ENCODE measurements around the gene PTBP1.
"Not testable (repeated sequence)": the region's sequence is repeated elsewhere in the genome, so short reads cannot be mapped to it uniquely, and the experiment has no call there.

PTBP1 gene

DNA sequence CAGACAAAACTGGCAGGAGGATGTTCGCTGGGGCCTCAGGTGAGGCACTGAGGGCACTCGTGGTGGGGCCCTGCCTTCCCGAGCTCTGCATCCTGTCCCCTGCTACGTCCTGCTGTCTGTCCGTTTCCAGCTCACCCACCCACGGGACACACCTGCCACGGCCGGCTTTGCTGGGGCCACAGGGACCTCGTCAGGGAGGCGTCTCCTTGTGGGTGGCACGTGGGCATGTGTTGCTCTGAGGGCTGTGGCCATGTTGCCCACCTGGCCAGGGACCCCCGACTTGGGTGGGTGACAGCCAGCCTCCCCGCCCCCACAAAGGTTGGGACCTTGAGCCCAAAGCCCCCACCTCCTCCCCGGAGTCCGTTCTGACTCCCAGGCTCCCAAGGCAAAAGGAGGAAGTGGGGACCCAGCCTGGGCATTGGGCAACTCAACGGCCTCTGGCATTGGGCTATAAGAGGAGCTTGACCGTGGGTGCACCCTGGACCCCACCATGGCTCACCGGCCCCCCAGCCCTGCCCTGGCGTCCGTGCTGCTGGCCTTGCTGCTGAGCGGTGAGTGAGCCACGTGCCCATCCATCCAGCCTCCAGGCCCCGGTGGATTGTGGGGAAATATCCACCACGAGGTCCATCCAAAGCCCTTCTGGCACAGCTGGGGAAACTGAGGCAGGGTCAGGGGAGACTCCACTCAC lies 43.4 kb downstream of the PTBP1 start, which contains the start of gene PRTN3:
TSS of gene PRTN3 (plus strand) at position 481 of the 688 bp plus-strand sequence. CDS start at position 491, 10 bp downstream.
- H2BK120ac ChIP-seq (ENCODE audit: low read depth, low read length): no peak within 1 kb of the TSS
- H3K4me1 ChIP-seq (ENCODE audit: control insufficient read depth in 2 of 2, insufficient read depth in 1 of 2, low read depth in 1 of 2, low read length in 2 of 2): peaks cover 5 to 8% of the 10 kb centered on the region in 2 donors
- no peak within 1 kb of the TSS for H3K4ac ChIP-seq (ENCODE audit: low read length)
- peak within 1 kb of the TSS; percentile 8 for H3K18ac ChIP-seq (ENCODE audit: low read length)
- H2BK12ac ChIP-seq (ENCODE audit: low read length): peak within 1 kb of the TSS; percentile 41
- DNase-seq (ENCODE audit: low spot score): no peak
- H3K27me3 ChIP-seq (ENCODE audit: control insufficient read depth in 3 of 3, insufficient read depth in 3 of 3, low read depth in 1 of 3, low read length in 3 of 3): peaks cover 0 to 33% (median 13%) of the 10 kb centered on the region in 3 experiments
- no peaks in the 10 kb centered on the region for H3K79me1 ChIP-seq (ENCODE audit: low read depth, low read length)
- H3K4me2 ChIP-seq (ENCODE audit: insufficient read depth, low read length, poor library complexity, severe bottlenecking): no peak within 1 kb of the TSS
- H2BK15ac ChIP-seq (ENCODE audit: low read length): peak within 1 kb of the TSS; percentile 89
- WGBS, 2 donors (ENCODE audit: extremely low coverage in 2 of 2, insufficient read length in 2 of 2, insufficient replicate concordance in 1 of 2): no CpG with 5 or more reads among the region's 24 CpGs
- no peak within 1 kb of the TSS for H3K27ac ChIP-seq (replicated peaks; ENCODE audit: low read length)
- no peak within 1 kb of the TSS for H3K9ac ChIP-seq (ENCODE audit: low read depth, low read length, poor library complexity)
- H3K14ac ChIP-seq (ENCODE audit: low read length): no peak within 1 kb of the TSS
- H2AFZ ChIP-seq (ENCODE audit: low read length): no peak within 1 kb of the TSS
- H4K8ac ChIP-seq (ENCODE audit: low read depth, low read length): no peak within 1 kb of the TSS
- peak within 1 kb of the TSS in 1 of 2 donors; percentile 18 for H3K4me3 ChIP-seq (ENCODE audit: low read length in 2 of 2)
- H3K36me3 ChIP-seq (replicated peaks in 1 of 2; ENCODE audit: control insufficient read depth in 2 of 2, insufficient read depth in 2 of 2, low read length in 2 of 2): no peaks in the 10 kb centered on the region
- peak within 1 kb of the TSS; percentile 53 for H2BK5ac ChIP-seq (ENCODE audit: low read length)
- H4K91ac ChIP-seq (ENCODE audit: low read depth, low read length, poor library complexity): no peak within 1 kb of the TSS
- peak within 1 kb of the TSS; percentile 94 for H2AK5ac ChIP-seq (ENCODE audit: low read depth, low read length)
- peak within 1 kb of the TSS; percentile 43 for H3K23ac ChIP-seq (ENCODE audit: low read depth, low read length, poor library complexity)
- no peaks in the 10 kb centered on the region for H3K9me3 ChIP-seq (replicated peaks in 1 of 2; ENCODE audit: control insufficient read depth in 2 of 2, insufficient read depth in 1 of 2, low read depth in 1 of 2, low read length in 2 of 2)

DNA sequence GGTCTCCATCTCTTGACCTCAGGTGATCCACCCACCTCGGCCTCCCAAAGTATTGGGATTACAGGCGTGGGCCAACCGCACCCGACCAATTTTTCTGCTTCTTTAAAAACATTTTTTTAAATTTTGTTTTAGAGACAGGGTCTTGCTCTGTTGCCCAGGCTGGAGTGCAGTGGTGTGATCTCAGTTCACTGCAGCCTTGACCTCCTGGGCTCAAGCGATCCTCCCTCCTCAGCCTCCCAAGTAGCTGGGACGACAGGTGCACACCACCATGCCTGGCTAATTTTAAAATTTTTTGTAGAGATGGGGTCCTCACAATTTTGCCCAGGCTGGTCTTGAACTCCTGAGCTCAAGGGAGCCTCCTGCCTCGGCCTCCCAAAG lies 45.5 kb downstream of the PTBP1 start:
- no CpG with 5 or more reads among the region's 7 CpGs for WGBS, 2 donors (ENCODE audit: extremely low coverage in 2 of 2, insufficient read length in 2 of 2, insufficient replicate concordance in 1 of 2)
- not testable (repeated sequence) for H2BK12ac ChIP-seq (ENCODE audit: low read length); H3K79me1 ChIP-seq (ENCODE audit: low read depth, low read length)

DNA sequence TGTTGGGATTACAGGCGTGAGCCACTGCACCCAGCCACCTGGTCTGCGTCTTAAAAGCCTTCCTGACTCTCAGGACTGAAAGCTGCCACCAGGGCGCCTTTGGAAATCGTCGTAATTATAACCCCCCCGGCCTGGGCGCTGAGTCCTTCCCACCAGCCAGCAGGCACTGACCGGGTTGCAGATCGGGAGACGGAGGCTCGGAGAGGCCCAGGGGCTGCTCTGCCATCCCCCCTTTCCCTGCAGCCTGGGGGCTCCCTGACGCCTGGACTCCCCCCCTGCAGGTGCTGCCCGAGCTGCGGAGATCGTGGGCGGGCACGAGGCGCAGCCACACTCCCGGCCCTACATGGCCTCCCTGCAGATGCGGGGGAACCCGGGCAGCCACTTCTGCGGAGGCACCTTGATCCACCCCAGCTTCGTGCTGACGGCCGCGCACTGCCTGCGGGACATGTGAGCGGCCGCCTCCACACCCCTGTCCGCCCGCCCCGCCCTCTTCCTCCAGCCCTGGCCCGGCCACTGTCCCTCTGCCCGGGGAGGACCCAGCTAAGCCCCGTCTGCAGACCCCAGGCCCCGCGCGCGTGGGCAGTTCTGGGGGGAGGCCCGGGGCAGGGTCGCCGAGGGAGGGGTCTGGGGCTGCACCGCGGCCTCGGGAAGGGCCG lies 46.1 kb downstream of the PTBP1 start:
- H3K36me3 ChIP-seq (replicated peaks in 1 of 2; ENCODE audit: control insufficient read depth in 2 of 2, insufficient read depth in 2 of 2, low read length in 2 of 2): no peaks in the 10 kb centered on the region
- peak overlapping the region; percentile 95 for H3K4ac ChIP-seq (ENCODE audit: low read length)
- no CpG with 5 or more reads among the region's 46 CpGs for WGBS, 2 donors (ENCODE audit: extremely low coverage in 2 of 2, insufficient read length in 2 of 2, insufficient replicate concordance in 1 of 2)
- H2BK12ac ChIP-seq (ENCODE audit: low read length): peak overlapping the region; percentile 58
- peak overlapping the region; percentile 77 for H3K9ac ChIP-seq (ENCODE audit: low read depth, low read length, poor library complexity)
- peaks cover 9 to 13% of the 10 kb centered on the region in 2 donors for H3K4me1 ChIP-seq (ENCODE audit: control insufficient read depth in 2 of 2, insufficient read depth in 1 of 2, low read depth in 1 of 2, low read length in 2 of 2)
- H3K79me1 ChIP-seq (ENCODE audit: low read depth, low read length): peaks cover 2% of the 10 kb centered on the region
- peak overlapping the region; percentile 69 for H3K4me2 ChIP-seq (ENCODE audit: insufficient read depth, low read length, poor library complexity, severe bottlenecking)
- H3K23ac ChIP-seq (ENCODE audit: low read depth, low read length, poor library complexity): no peak overlapping the region
- H3K4me3 ChIP-seq (ENCODE audit: low read length in 2 of 2): peak overlapping the region in 1 of 2 donors; percentile 70
- no peak overlapping the region for H3K27ac ChIP-seq (replicated peaks; ENCODE audit: low read length)
- peak overlapping the region; percentile 94 for H2BK15ac ChIP-seq (ENCODE audit: low read length)
- peak overlapping the region; percentile 98 for H3K18ac ChIP-seq (ENCODE audit: low read length)
- peak overlapping the region; percentile 72 for H2BK120ac ChIP-seq (ENCODE audit: low read depth, low read length)
- H2AK5ac ChIP-seq (ENCODE audit: low read depth, low read length): peak overlapping the region; percentile 94
- DNase-seq (ENCODE audit: low spot score): no peak
- no peak overlapping the region for H4K91ac ChIP-seq (ENCODE audit: low read depth, low read length, poor library complexity)
- H4K8ac ChIP-seq (ENCODE audit: low read depth, low read length): peak overlapping the region; percentile 43
- H2AFZ ChIP-seq (ENCODE audit: low read length): peak overlapping the region; percentile 85
- H3K27me3 ChIP-seq (ENCODE audit: control insufficient read depth in 3 of 3, insufficient read depth in 3 of 3, low read depth in 1 of 3, low read length in 3 of 3): peaks cover 0 to 55% (median 13%) of the 10 kb centered on the region in 3 experiments
- no peaks in the 10 kb centered on the region for H3K9me3 ChIP-seq (replicated peaks in 1 of 2; ENCODE audit: control insufficient read depth in 2 of 2, insufficient read depth in 1 of 2, low read depth in 1 of 2, low read length in 2 of 2)
- no peak overlapping the region for H2BK5ac ChIP-seq (ENCODE audit: low read length)
- H3K14ac ChIP-seq (ENCODE audit: low read length): no peak overlapping the region

More for the DNA sequence above, 45.5 kb downstream of the PTBP1 start:
- not testable (repeated sequence) for H3K36me3 ChIP-seq (replicated peaks in 1 of 2; ENCODE audit: control insufficient read depth in 2 of 2, insufficient read depth in 2 of 2, low read length in 2 of 2); H3K9ac ChIP-seq (ENCODE audit: low read depth, low read length, poor library complexity); H3K18ac ChIP-seq (ENCODE audit: low read length); H2BK5ac ChIP-seq (ENCODE audit: low read length); H3K4me3 ChIP-seq (ENCODE audit: low read length in 2 of 2); H3K4me2 ChIP-seq (ENCODE audit: insufficient read depth, low read length, poor library complexity, severe bottlenecking); H3K23ac ChIP-seq (ENCODE audit: low read depth, low read length, poor library complexity); H4K91ac ChIP-seq (ENCODE audit: low read depth, low read length, poor library complexity); H3K27ac ChIP-seq (replicated peaks; ENCODE audit: low read length); H2AFZ ChIP-seq (ENCODE audit: low read length); H3K9me3 ChIP-seq (replicated peaks in 1 of 2; ENCODE audit: control insufficient read depth in 2 of 2, insufficient read depth in 1 of 2, low read depth in 1 of 2, low read length in 2 of 2); H2BK15ac ChIP-seq (ENCODE audit: low read length); H3K4ac ChIP-seq (ENCODE audit: low read length); H4K8ac ChIP-seq (ENCODE audit: low read depth, low read length); H2BK120ac ChIP-seq (ENCODE audit: low read depth, low read length); DNase-seq (ENCODE audit: low spot score); H2AK5ac ChIP-seq (ENCODE audit: low read depth, low read length); H3K14ac ChIP-seq (ENCODE audit: low read length)
- peaks cover 0 to 51% (median 13%) of the 10 kb centered on the region in 3 experiments for H3K27me3 ChIP-seq (ENCODE audit: control insufficient read depth in 3 of 3, insufficient read depth in 3 of 3, low read depth in 1 of 3, low read length in 3 of 3)
- H3K4me1 ChIP-seq (ENCODE audit: control insufficient read depth in 2 of 2, insufficient read depth in 1 of 2, low read depth in 1 of 2, low read length in 2 of 2): peaks cover 9 to 13% of the 10 kb centered on the region in 2 donors
